Natural killer cell (primary cell): ENCODE data around the gene HAGHL. TPM values are rescaled to one million over a fixed set of nuclear protein-coding genes. Genes with fewer than 3 reads are reported as not detected.
A peak's percentile ranks its signal among the peaks of the same experiment; 100 is the strongest.

ENCODE experiments used
- ATAC-seq, 3 donors: fragments of 150-1000 bp in 2 of 3; fragments of 200-7000 bp in 1 of 3; cut with Tn5 transposase; 1 replicate in 1 of 3; 2 replicates in 2 of 3; pipeline ENCODE4 v1.10.0; 2021; ENCODE audit warnings: mild to moderate bottlenecking in 2 of 3, moderate library complexity in 2 of 3
- DNase-seq, 2 donors: peaks; one replicate each; pipeline versions ENCODE4 v3.0.0 to v3.0.0-alpha.2; 2013 to 2021; ENCODE audit warnings: mixed read lengths in 1 of 2
- H3K27ac ChIP-seq: one replicate; pipeline ENCODE4 v1.5.1; 2013; ENCODE audit warnings: mild to moderate bottlenecking, low read length
- H3K27me3 ChIP-seq: one replicate; pipeline ENCODE4 v1.6.1; 2013; ENCODE audit warnings: low read length; ENCODE audit not compliant: control insufficient read depth, insufficient read depth
- H3K36me3 ChIP-seq: one replicate; pipeline ENCODE4 v1.6.1; 2013; ENCODE audit warnings: low read length; ENCODE audit not compliant: control insufficient read depth, insufficient read depth
- H3K4me1 ChIP-seq: one replicate; pipeline ENCODE4 v1.6.1; 2013; ENCODE audit warnings: low read length; ENCODE audit not compliant: control insufficient read depth, insufficient read depth
- H3K4me3 ChIP-seq: one replicate; pipeline ENCODE4 v1.5.1; 2013; ENCODE audit warnings: low read length
- H3K9me3 ChIP-seq: one replicate; pipeline ENCODE4 v1.6.1; 2013; ENCODE audit warnings: low read length; ENCODE audit not compliant: control insufficient read depth, insufficient read depth
- H3K27ac Mint-ChIP-seq, 2 donors: one replicate each; pipeline ENCODE4 v1.8.0; 2022; ENCODE audit warnings: mild to moderate bottlenecking in 2 of 2, mixed read lengths in 2 of 2, moderate library complexity in 1 of 2
- H3K27me3 Mint-ChIP-seq, 2 donors: one replicate each; pipeline ENCODE4 v1.8.0; 2022; ENCODE audit warnings: low read depth in 2 of 2, mixed read lengths in 2 of 2
- H3K36me3 Mint-ChIP-seq: one replicate; pipeline ENCODE4 v1.8.0; 2022; ENCODE audit warnings: mixed read lengths
- H3K4me1 Mint-ChIP-seq, 2 donors: one replicate each; pipeline ENCODE4 v1.8.0; 2022; ENCODE audit warnings: mixed read lengths in 2 of 2
- H3K4me3 Mint-ChIP-seq: one replicate; pipeline ENCODE4 v1.8.0; 2022; ENCODE audit warnings: mild to moderate bottlenecking, moderate library complexity, mixed read lengths
- H3K9me3 Mint-ChIP-seq, 2 donors: one replicate each; pipeline ENCODE4 v1.8.0; 2022; ENCODE audit warnings: mixed read lengths in 2 of 2
- CTCF ChIP-seq: fragments of 200-600 bp; IDR thresholded peaks from one replicate; pipeline ENCODE4 v1.8.0; 2022; ENCODE audit warnings: antibody characterized with exemption
- WGBS: methylation state at CpG from one replicate; pipeline ENCODE4 v1.1.7; 2013; ENCODE audit warnings: missing lambda C conversion rate; ENCODE audit not compliant: insufficient coverage; 5-methylcytosine and 5-hydroxymethylcytosine counted together
- intact Hi-C: fragments of 100-400 bp; cut with micrococcal nuclease; formaldehyde crosslinking; loops from one replicate; pipeline ENCODE4 v1.14.2; 2022
- total RNA-seq, 4 donors: library from RNA; stranded (reverse); fragments of 120-200 nt in 1 of 4; gene quantifications; one replicate each; pipeline versions ENCODE4 v1.2.3 to v1.2.4, GENCODE V29; 2013 to 2022

Gene HAGHL
- total RNA-seq, 3 donors from 2014 or later (not counting 1 experiment from before 2014, with no cell fraction given), result 13.5 to 21.5 (median 15.7) TPM

DNA sequence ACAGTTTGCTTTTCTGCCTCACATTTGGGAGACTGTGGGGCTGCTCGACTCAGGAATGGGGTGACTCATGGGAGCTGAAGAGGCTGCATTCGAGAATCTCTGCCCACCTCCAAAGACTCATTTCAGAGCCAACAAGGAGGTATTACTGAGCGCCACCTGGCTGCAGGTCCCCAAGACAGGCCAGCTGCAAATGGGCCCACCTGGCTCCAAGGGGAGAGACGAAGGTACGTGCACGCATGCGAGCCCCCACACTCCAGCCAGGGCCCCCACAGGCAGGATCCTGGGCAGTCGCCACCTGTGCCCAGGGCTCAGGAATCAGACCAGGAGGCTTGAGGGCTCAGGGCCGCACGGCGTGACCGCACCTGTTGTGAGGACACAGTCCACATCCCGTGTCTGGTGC, 6.0 kb downstream of the HAGHL start:
- H3K9me3 ChIP-seq, result no peaks in the 10 kb centered on the region
- peak in 1 of 2 donors; percentile 28 for DNase-seq
- Mint-ChIP-seq H3K4me1 (no peaks in the 10 kb centered on the region), H3K4me3 (no peak overlapping the region), H3K27me3 (no peaks in the 10 kb centered on the region), H3K27ac (no peak overlapping the region), H3K9me3 (no peaks in the 10 kb centered on the region), H3K36me3 (no peaks in the 10 kb centered on the region)
- TF ChIP-seq CTCF, result no peak
- H3K27ac ChIP-seq, result no peak overlapping the region
- 86% methylated on average over 13 of the region's 13 CpGs for WGBS
- no peak overlapping the region for H3K4me3 ChIP-seq
- ATAC-seq, result no peak
- peaks cover 4% of the 10 kb centered on the region for H3K4me1 ChIP-seq
- intact Hi-C loops, result no loop called here
- peaks cover 25% of the 10 kb centered on the region for H3K36me3 ChIP-seq
- no peaks in the 10 kb centered on the region for H3K27me3 ChIP-seq

DNA sequence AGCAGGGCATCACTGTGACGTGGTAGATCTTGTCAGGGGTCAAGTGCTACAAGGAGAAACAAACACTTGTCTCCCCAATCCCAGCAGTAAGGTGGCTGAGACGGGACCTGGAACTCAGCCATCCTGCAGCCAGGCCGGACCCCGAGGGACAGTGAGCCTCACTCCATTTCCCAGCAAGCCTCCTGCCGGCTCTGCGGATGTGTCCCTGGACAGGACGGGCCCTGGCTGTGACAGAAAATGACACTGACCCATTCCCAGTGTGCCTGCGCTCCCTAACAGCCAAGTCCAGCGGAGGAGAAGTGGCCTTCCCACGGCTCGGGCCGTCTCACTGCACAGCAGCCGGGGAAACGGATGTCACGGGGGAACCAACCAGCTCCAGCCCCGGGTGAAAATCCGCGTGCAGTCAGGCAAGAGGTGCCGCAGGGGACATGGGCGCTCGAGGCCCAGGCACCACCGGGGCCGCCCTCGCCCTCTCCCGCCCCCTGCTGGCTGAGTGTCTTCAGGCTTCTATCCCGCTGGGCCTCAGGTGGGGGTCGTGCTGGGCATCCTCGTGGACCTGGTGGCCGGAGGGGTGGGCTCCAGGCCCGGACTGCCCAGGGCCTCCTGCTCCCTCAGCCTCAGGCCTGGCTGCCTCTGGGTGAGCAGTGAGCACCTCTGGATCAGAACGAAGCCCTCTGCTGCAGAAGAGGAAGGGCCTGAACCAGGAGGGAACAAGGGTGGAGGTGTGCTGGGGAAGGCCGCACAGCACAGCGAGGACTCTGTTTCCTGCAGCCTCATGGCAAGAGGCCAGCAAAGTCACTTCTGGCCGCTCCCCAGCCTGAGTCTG, 6.7 kb downstream of the HAGHL start:
- Histone ChIP-seq H3K4me1 (peaks cover 1% of the 10 kb centered on the region), H3K27me3 (no peaks in the 10 kb centered on the region), H3K36me3 (peaks cover 26% of the 10 kb centered on the region), H3K27ac (no peak overlapping the region), H3K4me3 (no peak overlapping the region), H3K9me3 (no peaks in the 10 kb centered on the region)
- Mint-ChIP-seq H3K27me3 (no peaks in the 10 kb centered on the region), H3K27ac (no peak overlapping the region), H3K4me3 (no peak overlapping the region), H3K9me3 (no peaks in the 10 kb centered on the region), H3K36me3 (no peaks in the 10 kb centered on the region), H3K4me1 (no peaks in the 10 kb centered on the region)
- peak; percentile 40 for TF ChIP-seq CTCF
- peak in 1 of 2 donors; percentile 62 for DNase-seq
- intact Hi-C loops, result no loop called here
- WGBS, result 95% methylated on average over 34 of the region's 34 CpGs
- peak in 2 of 3 donors; percentile 46 to 52 for ATAC-seq

DNA sequence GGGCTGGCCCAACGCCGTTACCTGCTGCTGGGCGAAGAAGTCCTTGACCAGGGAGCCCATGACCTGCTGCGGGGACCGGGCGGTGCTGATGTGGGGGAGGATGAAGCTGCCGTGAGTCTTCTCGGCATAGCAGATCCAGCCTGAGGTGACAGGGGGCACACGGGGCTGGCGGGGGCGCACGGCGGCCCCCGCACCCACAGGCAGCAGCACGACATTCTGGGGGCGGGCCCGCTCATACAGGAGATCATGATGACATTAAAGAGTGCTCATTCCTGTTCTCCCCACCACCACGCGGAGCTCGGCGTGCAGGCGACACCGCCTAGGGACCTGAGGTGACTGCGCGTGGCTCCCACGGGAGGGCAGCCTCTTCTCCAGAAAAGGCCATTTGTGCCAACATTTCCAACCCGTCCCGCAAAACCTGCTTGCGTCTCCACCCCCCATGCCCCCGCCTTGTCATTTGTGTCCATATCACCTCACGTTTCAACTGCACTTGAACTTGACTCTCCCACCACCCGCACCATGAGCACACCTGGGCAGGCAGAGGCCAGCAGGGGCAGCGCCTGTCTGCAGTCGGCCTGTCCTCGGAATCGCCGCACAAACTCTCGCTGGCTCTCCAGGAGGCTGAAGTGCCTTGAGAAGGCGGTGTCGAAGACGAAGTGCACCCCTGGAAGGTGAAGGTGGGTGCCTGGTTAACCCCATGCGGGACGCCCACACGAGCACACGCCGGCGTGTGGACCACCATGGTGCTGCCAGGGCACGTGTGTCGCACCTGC, 7.5 kb downstream of the HAGHL start:
- Histone ChIP-seq H3K9me3 (no peaks in the 10 kb centered on the region), H3K4me3 (no peak overlapping the region), H3K27ac (no peak overlapping the region), H3K36me3 (peaks cover 26% of the 10 kb centered on the region), H3K27me3 (no peaks in the 10 kb centered on the region), H3K4me1 (peaks cover 2% of the 10 kb centered on the region)
- 94% methylated on average over 49 of the region's 49 CpGs for WGBS
- no peak for TF ChIP-seq CTCF
- ATAC-seq, result no peak
- Mint-ChIP-seq H3K9me3 (no peaks in the 10 kb centered on the region), H3K4me1 (no peaks in the 10 kb centered on the region), H3K36me3 (no peaks in the 10 kb centered on the region), H3K27me3 (no peaks in the 10 kb centered on the region), H3K4me3 (no peak overlapping the region), H3K27ac (no peak overlapping the region)
- no peak for DNase-seq
- intact Hi-C loops, result no loop called here
